Dermis blood vessel endothelial cell (primary cell): ENCODE results near the gene TUBA1C. TPM values are rescaled to one million over a fixed set of nuclear protein-coding genes. Genes with fewer than 3 reads are reported as not detected.
"Not testable (repeated sequence)": the region's sequence is repeated elsewhere in the genome, so short reads cannot be mapped to it uniquely, and the experiment has no call there.

Source experiments
- DNase-seq: peaks from one replicate; pipeline ENCODE4 v3.0.0; 2010
- total RNA-seq: library from RNA; depleted of rRNA; stranded (reverse); fragments of >200 nt; gene quantifications from 2 replicates; pipeline ENCODE4 v1.2.3, GENCODE V29; 2014

The TUBA1C gene
- total RNA-seq, 1 donor from 2014 or later: 221 TPM

- no peak for DNase-seq
Observed at GRCh38 chr12:49255857-49256637, 8.8 kb upstream of the TUBA1C start.

GRCh38 chr12:49257508-49258184 is 7.2 kb upstream of the TUBA1C start:
- not testable (repeated sequence) for DNase-seq

GRCh38 chr12:49259452-49259851 is 5.4 kb upstream of the TUBA1C start:
- no peak for DNase-seq

GRCh38 chr12:49260166-49260565 is 4.7 kb upstream of the TUBA1C start:
- peak; percentile 64 for DNase-seq

- DNase-seq: no peak
Observed at GRCh38 chr12:49260571-49261363, 4.1 kb upstream of the TUBA1C start.

GRCh38 chr12:49261721-49262120 is 3.2 kb upstream of the TUBA1C start:
- DNase-seq: no peak

GRCh38 chr12:49263400-49263763 is 1.5 kb upstream of the TUBA1C start:
- DNase-seq: no peak

- DNase-seq: no peak
Observed at GRCh38 chr12:49264466-49264872, 413 bp upstream of the TUBA1C start.

- not testable (repeated sequence) for DNase-seq
Observed at GRCh38 chr12:49269191-49269590, 4.3 kb downstream of the TUBA1C start.

- DNase-seq: no peak
Observed at GRCh38 chr12:49272790-49273725, 8.2 kb downstream of the TUBA1C start.

GRCh38 chr12:49273726-49274395 is 9.0 kb downstream of the TUBA1C start:
- no peak for DNase-seq

- no peak for DNase-seq
Observed at GRCh38 chr12:49274396-49275069, 9.7 kb downstream of the TUBA1C start.

GRCh38 chr12:49276304-49277290 is 11.7 kb downstream of the TUBA1C start:
- no peak for DNase-seq

- DNase-seq: no peak
Observed at GRCh38 chr12:49277466-49277865, 12.6 kb downstream of the TUBA1C start.

- DNase-seq: no peak
Observed at GRCh38 chr12:49279706-49280159, 14.9 kb downstream of the TUBA1C start.

GRCh38 chr12:49280545-49280944 is 15.7 kb downstream of the TUBA1C start:
- DNase-seq: not testable (repeated sequence)

- DNase-seq: no peak
Observed at GRCh38 chr12:49282302-49282701, 17.4 kb downstream of the TUBA1C start.

- not testable (repeated sequence) for DNase-seq
Observed at GRCh38 chr12:49282740-49283375, 18.0 kb downstream of the TUBA1C start.
